Loucy (cell line): ENCODE measurements around the gene FRS2.
"Not testable (repeated sequence)": the region's sequence is repeated elsewhere in the genome, so short reads cannot be mapped to it uniquely, and the experiment has no call there.

ENCODE experiments used
- EZH2phosphoT487 ChIP-seq: fragments of 200-600 bp; IDR thresholded peaks from 2 replicates; pipeline ENCODE4 v1.6.1; 2018; ENCODE audit warnings: antibody characterized with exemption, mild to moderate bottlenecking, moderate library complexity, borderline replicate concordance
- TF ChIP-seq, protein P1 (sequence below): fragments of 200-600 bp; sonication (generic); conservative IDR thresholded peaks from 2 replicates; pipeline ENCODE4 v1.5.1; 2014; ENCODE audit warnings: mild to moderate bottlenecking, antibody characterized with exemption, low read length

DNA sequence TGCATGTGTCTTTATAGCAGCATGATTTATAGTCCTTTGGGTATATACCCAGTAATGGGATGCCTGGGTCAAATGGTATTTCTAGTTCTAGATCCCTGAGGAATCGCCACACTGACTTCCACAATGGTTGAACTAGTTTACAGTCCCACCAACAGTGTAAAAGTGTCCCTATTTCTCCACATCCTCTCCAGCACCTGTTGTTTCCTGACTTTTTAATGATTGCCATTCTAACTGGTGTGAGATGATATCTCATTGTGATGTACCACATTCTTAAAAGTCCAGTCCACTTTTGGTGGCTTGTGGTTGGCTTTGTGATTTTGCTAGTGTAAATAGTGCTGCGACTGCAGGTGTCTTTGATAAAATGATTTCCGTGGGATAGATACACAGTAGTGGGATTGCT lies 134.1 kb downstream of the FRS2 start:
- TF ChIP-seq, protein P1, sequence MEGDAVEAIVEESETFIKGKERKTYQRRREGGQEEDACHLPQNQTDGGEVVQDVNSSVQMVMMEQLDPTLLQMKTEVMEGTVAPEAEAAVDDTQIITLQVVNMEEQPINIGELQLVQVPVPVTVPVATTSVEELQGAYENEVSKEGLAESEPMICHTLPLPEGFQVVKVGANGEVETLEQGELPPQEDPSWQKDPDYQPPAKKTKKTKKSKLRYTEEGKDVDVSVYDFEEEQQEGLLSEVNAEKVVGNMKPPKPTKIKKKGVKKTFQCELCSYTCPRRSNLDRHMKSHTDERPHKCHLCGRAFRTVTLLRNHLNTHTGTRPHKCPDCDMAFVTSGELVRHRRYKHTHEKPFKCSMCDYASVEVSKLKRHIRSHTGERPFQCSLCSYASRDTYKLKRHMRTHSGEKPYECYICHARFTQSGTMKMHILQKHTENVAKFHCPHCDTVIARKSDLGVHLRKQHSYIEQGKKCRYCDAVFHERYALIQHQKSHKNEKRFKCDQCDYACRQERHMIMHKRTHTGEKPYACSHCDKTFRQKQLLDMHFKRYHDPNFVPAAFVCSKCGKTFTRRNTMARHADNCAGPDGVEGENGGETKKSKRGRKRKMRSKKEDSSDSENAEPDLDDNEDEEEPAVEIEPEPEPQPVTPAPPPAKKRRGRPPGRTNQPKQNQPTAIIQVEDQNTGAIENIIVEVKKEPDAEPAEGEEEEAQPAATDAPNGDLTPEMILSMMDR: not testable (repeated sequence)
- not testable (repeated sequence) for TF ChIP-seq EZH2phosphoT487
